GM23338 (cell line): ENCODE data around the gene FAM13A. TPM values are rescaled to one million over a fixed set of nuclear protein-coding genes. Genes with fewer than 3 reads are reported as not detected.

ENCODE experiments used
- ATAC-seq: fragments of 200-7000 bp; cut with Tn5 transposase; 3 replicates; pipeline ENCODE4 v1.9.1; 2020
- DNase-seq: peaks from one replicate; pipeline ENCODE4 v3.0.0-alpha.2; 2015; ENCODE audit warnings: low spot score
- H2AFZ ChIP-seq: fragments of 200-600 bp; sonication (generic); 2 replicates; pipeline ENCODE4 v1.8.0; 2016; ENCODE audit warnings: antibody characterized with exemption, mild to moderate bottlenecking, moderate library complexity
- H3F3A ChIP-seq: fragments of 200-600 bp; sonication (generic); replicated peaks from 2 replicates; pipeline ENCODE4 v1.8.0; 2017; ENCODE audit warnings: antibody characterized with exemption, mixed run types, low read depth
- H3K27ac ChIP-seq: fragments of 200-600 bp; sonication (generic); 2 replicates; pipeline ENCODE4 v1.6.1; 2016; ENCODE audit warnings: low read depth
- H3K27me3 ChIP-seq: fragments of 200-600 bp; sonication (generic); 2 replicates; pipeline ENCODE4 v1.8.0; 2016; ENCODE audit warnings: mild to moderate bottlenecking, mixed run types, moderate library complexity; ENCODE audit not compliant: insufficient read depth
- H3K36me3 ChIP-seq: fragments of 200-600 bp; sonication (generic); 2 replicates; pipeline ENCODE4 v1.8.0; 2016; ENCODE audit warnings: mild to moderate bottlenecking; ENCODE audit not compliant: insufficient read depth
- H3K4me1 ChIP-seq: fragments of 200-600 bp; sonication (generic); 2 replicates; pipeline ENCODE4 v1.8.0; 2016; ENCODE audit warnings: mild to moderate bottlenecking, moderate library complexity; ENCODE audit not compliant: insufficient read depth
- H3K4me2 ChIP-seq: fragments of 200-600 bp; sonication (generic); 2 replicates; pipeline ENCODE4 v1.7.1; 2017; ENCODE audit warnings: mixed run types
- H3K4me3 ChIP-seq: fragments of 200-600 bp; sonication (generic); 2 replicates; pipeline ENCODE4 v1.6.1; 2016; ENCODE audit warnings: mixed run types
- H3K79me2 ChIP-seq: fragments of 200-600 bp; sonication (generic); replicated peaks from 2 replicates; pipeline ENCODE4 v1.8.0; 2017; ENCODE audit warnings: mild to moderate bottlenecking; ENCODE audit not compliant: insufficient read depth
- H3K9me2 ChIP-seq: fragments of 200-600 bp; sonication (generic); 2 replicates; pipeline ENCODE4 v1.8.0; 2017; ENCODE audit not compliant: insufficient read depth
- H4K20me1 ChIP-seq: fragments of 200-600 bp; sonication (generic); replicated peaks from 2 replicates; pipeline ENCODE4 v1.8.0; 2017; ENCODE audit warnings: mild to moderate bottlenecking; ENCODE audit not compliant: insufficient read depth
- H3K27ac Mint-ChIP-seq: 2 replicates; pipeline ENCODE4 v1.8.0; 2020; ENCODE audit warnings: inconsistent platforms, mild to moderate bottlenecking, moderate library complexity, mixed read lengths
- H3K27me3 Mint-ChIP-seq: 3 replicates; pipeline ENCODE4 v1.8.0; 2022; ENCODE audit warnings: low read depth, mild to moderate bottlenecking, moderate library complexity, mixed read lengths, inconsistent platforms; ENCODE audit not compliant: insufficient read depth, poor library complexity
- H3K36me3 Mint-ChIP-seq: 3 replicates; pipeline ENCODE4 v1.8.0; 2021; ENCODE audit warnings: low read depth, mild to moderate bottlenecking, inconsistent platforms, moderate library complexity, mixed read lengths
- H3K4me1 Mint-ChIP-seq: 3 replicates; pipeline ENCODE4 v1.8.0; 2020; ENCODE audit warnings: mild to moderate bottlenecking, inconsistent platforms, mixed read lengths
- H3K4me3 Mint-ChIP-seq: 3 replicates; pipeline ENCODE4 v1.8.0; 2021; ENCODE audit warnings: moderate library complexity, mild to moderate bottlenecking, inconsistent platforms, mixed read lengths
- H3K9me3 Mint-ChIP-seq: 3 replicates; pipeline ENCODE4 v1.8.0; 2020; ENCODE audit warnings: moderate library complexity, mild to moderate bottlenecking, inconsistent platforms, mixed read lengths
- CREB1 ChIP-seq: fragments of 250-450 bp; sonication (Bioruptor Pico); IDR thresholded peaks from 2 replicates; pipeline ENCODE4 v1.5.0; 2020; ENCODE audit warnings: low read depth, mild to moderate bottlenecking, moderate library complexity
- CTCF ChIP-seq, 2 experiments: fragments of 200-600 bp in 1 of 2; sonication (generic) in 1 of 2; conservative IDR thresholded peaks; 2 replicates each; pipeline versions ENCODE4 v1.5.1 to v1.6.1; 2016 to 2017; ENCODE audit warnings: antibody characterized with exemption in 2 of 2, low read depth in 2 of 2, mild to moderate bottlenecking in 2 of 2, moderate library complexity in 1 of 2
- ETS1 ChIP-seq: IDR thresholded peaks from 2 replicates; pipeline ENCODE4 v1.6.1; 2016; ENCODE audit warnings: antibody characterized with exemption
- EZH2 ChIP-seq: fragments of 200-600 bp; sonication (generic); IDR thresholded peaks from one replicate; pipeline ENCODE4 v1.8.0; 2017; ENCODE audit warnings: antibody characterized with exemption, mild to moderate bottlenecking, low read depth; ENCODE audit not compliant: unreplicated experiment
- EZH2phosphoT487 ChIP-seq: fragments of 200-600 bp; sonication (generic); IDR thresholded peaks from one replicate; pipeline ENCODE4 v1.8.1; 2018; ENCODE audit warnings: antibody characterized with exemption; ENCODE audit not compliant: unreplicated experiment
- JUNB ChIP-seq: IDR thresholded peaks from one replicate; pipeline ENCODE4 v1.6.1; 2016; ENCODE audit warnings: antibody characterized with exemption; ENCODE audit not compliant: unreplicated experiment
- NANOG ChIP-seq: IDR thresholded peaks from 2 replicates; pipeline ENCODE4 v1.6.1; 2016; ENCODE audit warnings: antibody characterized with exemption, borderline replicate concordance
- POLR2AphosphoS5 ChIP-seq: IDR thresholded peaks from 2 replicates; pipeline ENCODE4 v1.6.1; 2016; ENCODE audit warnings: antibody characterized with exemption, low read depth
- REST ChIP-seq: IDR thresholded peaks from one replicate; pipeline ENCODE4 v1.6.1; 2018; ENCODE audit warnings: antibody characterized with exemption; ENCODE audit not compliant: unreplicated experiment
- STAT1 ChIP-seq: IDR thresholded peaks from one replicate; pipeline ENCODE4 v1.6.1; 2016; ENCODE audit warnings: antibody characterized with exemption; ENCODE audit not compliant: unreplicated experiment
- ZNF114 ChIP-seq: fragments of 250-450 bp; sonication (Bioruptor Pico); IDR thresholded peaks from 2 replicates; pipeline ENCODE4 v1.5.0; 2020; ENCODE audit warnings: mild to moderate bottlenecking, moderate library complexity
- polyA plus RNA-seq: library from polyadenylated mRNA; unstranded; fragments of >200 nt; fragmentation: Nextera tagmentation; extraction: Ambion mirVana; gene quantifications from 2 replicates; pipeline ENCODE4 v1.2.1, GENCODE V29; 2016
- total RNA-seq: library from RNA; depleted of rRNA; stranded (reverse); fragments of >200 nt; shearing (Covaris generic); gene quantifications from 2 replicates; pipeline ENCODE4 v1.2.3, GENCODE V29; 2014

Gene FAM13A
- total and polyA plus RNA-seq, 2 experiments from 2014 or later, result 13.9 to 28.4 TPM

GRCh38 chr4:88836216-88836615 lies 220.8 kb downstream of the FAM13A start:
- Histone ChIP-seq H3K27ac (no peak overlapping the region), H3K4me3 (no peak overlapping the region), H3K36me3 (no peaks in the 10 kb centered on the region), H4K20me1 (no peaks in the 10 kb centered on the region), H3F3A (no peaks in the 10 kb centered on the region), H3K4me2 (no peak overlapping the region), H2AFZ (no peak overlapping the region), H3K4me1 (no peaks in the 10 kb centered on the region), H3K79me2 (no peaks in the 10 kb centered on the region), H3K27me3 (no peaks in the 10 kb centered on the region), H3K9me2 (no peaks in the 10 kb centered on the region)
- Mint-ChIP-seq H3K4me3 (no peak overlapping the region), H3K4me1 (no peaks in the 10 kb centered on the region), H3K27ac (no peak overlapping the region), H3K36me3 (peaks cover 10% of the 10 kb centered on the region; the same call in 2 of the 3 replicates), H3K27me3 (peaks cover 2% of the 10 kb centered on the region), H3K9me3 (no peaks in the 10 kb centered on the region)
- ATAC-seq (no peak), DNase-seq (no peak)
- TF ChIP-seq CTCF (conservative IDR thresholded peaks at IDR 0.05; ENCODE audit: low read depth in 2 of 2) (no peak), POLR2AphosphoS5 (no peak), EZH2phosphoT487 (no peak), EZH2 (no peak)

GRCh38 chr4:88831031-88831430 lies 226.0 kb downstream of the FAM13A start:
- H3K4me1 ChIP-seq, result no peaks in the 10 kb centered on the region
- H3K4me2 ChIP-seq, result no peak overlapping the region
- H3K9me3 Mint-ChIP-seq, result no peaks in the 10 kb centered on the region
- H3K36me3 ChIP-seq, result no peaks in the 10 kb centered on the region
- ATAC-seq (no peak), DNase-seq (no peak)
- H3K79me2 ChIP-seq, result no peaks in the 10 kb centered on the region
- peaks cover 2% of the 10 kb centered on the region for H3K27me3 Mint-ChIP-seq
- H3K27me3 ChIP-seq, result no peaks in the 10 kb centered on the region
- H3K27ac ChIP-seq, result no peak overlapping the region
- no peaks in the 10 kb centered on the region for H3K4me1 Mint-ChIP-seq
- no peaks in the 10 kb centered on the region for H4K20me1 ChIP-seq
- peaks cover 10% of the 10 kb centered on the region; the same call in 2 of the 3 replicates for H3K36me3 Mint-ChIP-seq
- no peak overlapping the region for H3K4me3 Mint-ChIP-seq
- H3K9me2 ChIP-seq, result no peaks in the 10 kb centered on the region
- no peaks in the 10 kb centered on the region for H3F3A ChIP-seq
- H2AFZ ChIP-seq, result no peak overlapping the region
- H3K4me3 ChIP-seq, result no peak overlapping the region
- H3K27ac Mint-ChIP-seq, result no peak overlapping the region
- TF ChIP-seq REST (no peak), JUNB (no peak), ZNF114 (CRISPR knock-in tag) (no peak), CTCF (conservative IDR thresholded peaks at IDR 0.05; ENCODE audit: low read depth in 2 of 2) (no peak), ETS1 (no peak), NANOG (no peak), EZH2phosphoT487 (no peak), STAT1 (no peak), CREB1 (CRISPR knock-in tag) (no peak)
